ENCODE data around the gene TAGLN2. TPM values are rescaled to one million over a fixed set of nuclear protein-coding genes. Genes with fewer than 3 reads are reported as not detected.

TAGLN2 gene
- total and polyA plus RNA-seq, 2 experiments from 2014 or later: 122 to 292 TPM

GRCh38 chr1:159889821-159890252 is 35.5 kb downstream of the TAGLN2 start:
- no peak for DNase-seq (ENCODE audit: low spot score)
- Histone ChIP-seq H3K9me3 (ENCODE audit: low read depth) (no peaks in the 10 kb centered on the region), H2AFZ (no peak overlapping the region), H3K27ac (no peak overlapping the region), H3K4me3 (no peak overlapping the region), H3K27me3 (no peaks in the 10 kb centered on the region), H3K9me2 (replicated peaks; ENCODE audit: insufficient read depth) (no peaks in the 10 kb centered on the region), H3K79me2 (no peaks in the 10 kb centered on the region), H3K36me3 (replicated peaks; ENCODE audit: insufficient read depth, low read depth) (no peaks in the 10 kb centered on the region), H4K20me1 (ENCODE audit: insufficient read depth, poor library complexity, severe bottlenecking) (no peaks in the 10 kb centered on the region), H3K4me2 (no peak overlapping the region), H3K4me1 (ENCODE audit: insufficient read depth) (no peaks in the 10 kb centered on the region)
- 56% methylated on average over 2 of the region's 2 CpGs for WGBS (ENCODE audit: low lambda C conversion rate, missing lambda C conversion rate)
- no peak for TF ChIP-seq EZH2phosphoT487 (IDR thresholded peaks at IDR 0.05; ENCODE audit: low read depth, severe bottlenecking, unreplicated experiment)
- TF ChIP-seq EZH2 (IDR thresholded peaks at IDR 0.05; ENCODE audit: borderline replicate concordance): no peak
- no peak for TF ChIP-seq CTCF (IDR thresholded peaks at IDR 0.05; ENCODE audit: poor library complexity)

DNA sequence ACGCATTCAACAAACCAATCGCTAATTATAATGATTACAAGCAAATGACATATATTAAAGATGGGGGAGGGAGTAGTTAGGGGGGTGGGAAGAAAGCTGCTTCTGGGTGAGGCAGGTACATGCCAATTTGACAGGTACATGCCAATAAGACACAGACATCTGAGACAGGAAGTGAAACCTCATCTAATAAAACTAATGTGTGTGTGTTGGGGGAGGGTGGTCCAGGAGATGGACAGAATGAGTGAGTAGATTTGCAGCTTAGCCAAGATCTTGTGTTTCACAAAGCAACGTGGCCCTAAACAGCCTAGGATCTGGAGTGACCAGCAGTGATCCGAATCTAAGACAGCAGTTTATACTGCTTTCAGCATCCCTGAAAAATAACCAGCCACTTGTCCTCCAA is 36.1 kb downstream of the TAGLN2 start:
- Histone ChIP-seq H3K4me2 (no peak overlapping the region), H2AFZ (no peak overlapping the region), H3K27ac (no peak overlapping the region), H3K4me3 (no peak overlapping the region), H4K20me1 (ENCODE audit: insufficient read depth, poor library complexity, severe bottlenecking) (no peaks in the 10 kb centered on the region), H3K4me1 (ENCODE audit: insufficient read depth) (no peaks in the 10 kb centered on the region), H3K36me3 (replicated peaks; ENCODE audit: insufficient read depth, low read depth) (no peaks in the 10 kb centered on the region), H3K27me3 (no peaks in the 10 kb centered on the region), H3K9me2 (replicated peaks; ENCODE audit: insufficient read depth) (no peaks in the 10 kb centered on the region), H3K79me2 (no peaks in the 10 kb centered on the region), H3K9me3 (ENCODE audit: low read depth) (no peaks in the 10 kb centered on the region)
- DNase-seq (ENCODE audit: low spot score): no peak
- WGBS (ENCODE audit: low lambda C conversion rate, missing lambda C conversion rate): 94% methylated on average over 4 of the region's 4 CpGs
- TF ChIP-seq EZH2 (IDR thresholded peaks at IDR 0.05; ENCODE audit: borderline replicate concordance) (no peak), EZH2phosphoT487 (IDR thresholded peaks at IDR 0.05; ENCODE audit: low read depth, severe bottlenecking, unreplicated experiment) (no peak), CTCF (IDR thresholded peaks at IDR 0.05; ENCODE audit: poor library complexity) (no peak)

- H3K9me2 ChIP-seq (replicated peaks; ENCODE audit: insufficient read depth): no peaks in the 10 kb centered on the region
- no peak for TF ChIP-seq EZH2 (IDR thresholded peaks at IDR 0.05; ENCODE audit: borderline replicate concordance)
- TF ChIP-seq CTCF (IDR thresholded peaks at IDR 0.05; ENCODE audit: poor library complexity): no peak
- no peak for TF ChIP-seq EZH2phosphoT487 (IDR thresholded peaks at IDR 0.05; ENCODE audit: low read depth, severe bottlenecking, unreplicated experiment)
- no peak overlapping the region for H3K4me2 ChIP-seq
- H4K20me1 ChIP-seq (ENCODE audit: insufficient read depth, poor library complexity, severe bottlenecking): no peaks in the 10 kb centered on the region
- H3K4me3 ChIP-seq: no peak overlapping the region
- no peak for DNase-seq (ENCODE audit: low spot score)
- no peaks in the 10 kb centered on the region for H3K79me2 ChIP-seq
- H3K27me3 ChIP-seq: no peaks in the 10 kb centered on the region
- no peak overlapping the region for H3K27ac ChIP-seq
- no peak overlapping the region for H2AFZ ChIP-seq
- WGBS (ENCODE audit: low lambda C conversion rate, missing lambda C conversion rate): 76% methylated on average over 8 of the region's 8 CpGs
- no peaks in the 10 kb centered on the region for H3K36me3 ChIP-seq (replicated peaks; ENCODE audit: insufficient read depth, low read depth)
- peaks cover 2% of the 10 kb centered on the region for H3K4me1 ChIP-seq (ENCODE audit: insufficient read depth)
- H3K9me3 ChIP-seq (ENCODE audit: low read depth): no peaks in the 10 kb centered on the region
These were observed 41.0 kb downstream of the TAGLN2 start for GRCh38 chr1:159884296-159884695.

- Histone ChIP-seq H3K9me3 (ENCODE audit: low read depth) (no peaks in the 10 kb centered on the region), H2AFZ (no peak overlapping the region), H3K36me3 (replicated peaks; ENCODE audit: insufficient read depth, low read depth) (no peaks in the 10 kb centered on the region), H3K79me2 (no peaks in the 10 kb centered on the region), H3K27ac (no peak overlapping the region), H3K4me1 (ENCODE audit: insufficient read depth) (peaks cover 2% of the 10 kb centered on the region), H3K27me3 (no peaks in the 10 kb centered on the region), H3K4me3 (no peak overlapping the region), H4K20me1 (ENCODE audit: insufficient read depth, poor library complexity, severe bottlenecking) (no peaks in the 10 kb centered on the region), H3K9me2 (replicated peaks; ENCODE audit: insufficient read depth) (no peaks in the 10 kb centered on the region), H3K4me2 (no peak overlapping the region)
- no peak for DNase-seq (ENCODE audit: low spot score)
- no peak for TF ChIP-seq EZH2 (IDR thresholded peaks at IDR 0.05; ENCODE audit: borderline replicate concordance)
- TF ChIP-seq CTCF (IDR thresholded peaks at IDR 0.05; ENCODE audit: poor library complexity): no peak
- TF ChIP-seq EZH2phosphoT487 (IDR thresholded peaks at IDR 0.05; ENCODE audit: low read depth, severe bottlenecking, unreplicated experiment): no peak
- 66% methylated on average over 4 of the region's 4 CpGs for WGBS (ENCODE audit: low lambda C conversion rate, missing lambda C conversion rate)
These were observed 42.2 kb downstream of the TAGLN2 start for GRCh38 chr1:159883134-159883533.

Data from hepatocyte (in vitro differentiated cells).